Measurements from ENCODE around the gene ACVRL1. TPM values are rescaled to one million over a fixed set of nuclear protein-coding genes. Genes with fewer than 3 reads are reported as not detected.
"Not testable (repeated sequence)": the region's sequence is repeated elsewhere in the genome, so short reads cannot be mapped to it uniquely, and the experiment has no call there.

Gene ACVRL1
- total RNA-seq, 2 experiments from 2014 or later: not detected

DNA sequence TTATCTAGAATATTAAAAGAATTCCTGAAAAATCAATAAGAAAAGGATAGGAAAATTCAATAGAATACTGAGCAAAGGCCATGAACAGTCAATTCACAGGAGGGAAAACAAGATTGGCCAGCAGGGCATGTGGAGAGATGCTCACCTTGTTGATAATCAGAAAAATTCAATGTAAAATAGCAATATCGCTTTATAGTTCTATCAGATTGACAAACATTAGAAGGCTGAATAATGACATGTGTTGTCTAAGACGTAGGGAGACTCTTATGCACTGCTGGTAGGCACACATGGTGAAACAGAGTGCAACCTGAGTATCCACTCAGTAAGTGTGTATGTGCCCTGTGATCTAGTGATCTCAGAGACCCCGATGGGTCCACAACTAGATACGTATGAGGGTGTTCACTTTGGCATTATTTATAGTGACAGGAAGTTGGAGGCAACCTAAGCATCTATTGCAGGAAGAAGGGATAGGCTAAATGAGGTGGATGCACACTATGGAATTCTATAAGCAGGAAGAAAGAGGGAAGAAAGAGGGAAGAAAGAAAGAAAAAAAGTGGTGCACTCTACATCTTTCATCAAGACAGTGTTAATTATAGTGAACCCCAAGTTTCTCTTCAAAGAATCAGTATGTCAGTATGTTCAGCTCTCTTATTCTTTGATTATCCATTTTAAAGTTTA, 23.2 kb upstream of the ACVRL1 start:
- POLR2A ChIA-PET: no interaction called here

DNA sequence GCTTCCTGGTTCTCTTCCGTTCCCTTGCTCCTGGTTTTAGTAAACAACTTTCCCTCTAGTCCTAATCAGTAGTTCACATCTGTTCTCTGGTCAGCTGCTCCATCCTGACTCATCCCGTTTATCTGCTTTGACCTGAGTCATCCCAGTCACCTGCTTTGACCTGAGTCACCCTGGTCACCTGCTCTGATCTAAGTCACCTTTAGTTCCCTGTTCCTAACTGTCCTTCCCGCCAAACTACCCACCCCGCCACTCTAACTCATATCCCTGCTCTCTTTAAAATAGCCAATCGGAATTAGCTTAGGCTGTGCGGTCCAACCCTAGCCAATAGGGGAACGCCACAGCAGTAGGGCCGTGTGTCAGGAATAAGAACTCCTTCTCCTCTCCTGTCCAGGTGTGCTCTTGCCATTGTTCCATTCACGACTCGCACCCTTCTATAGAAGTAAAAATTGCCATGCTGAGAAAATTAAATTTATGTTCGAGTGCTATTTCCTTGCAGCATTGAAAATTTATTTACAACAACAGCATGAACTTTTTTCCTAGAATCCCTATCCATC, 22.6 kb upstream of the ACVRL1 start:
- H3K9me3 Mint-ChIP-seq: peaks cover 7% of the 10 kb centered on the region
- peaks cover 2% of the 10 kb centered on the region for H3K27me3 Mint-ChIP-seq
- H3K27ac Mint-ChIP-seq: no peak overlapping the region
- DNase-seq: no peak
- peaks cover 8% of the 10 kb centered on the region for H3K36me3 Mint-ChIP-seq (ENCODE audit: low read depth)
- H3K4me3 Mint-ChIP-seq: no peak overlapping the region
- H3K4me1 Mint-ChIP-seq: peaks cover 24% of the 10 kb centered on the region
- CTCF ChIA-PET: interaction anchor here (1.3 kb wide), 1 partner anchor 91 kb away, joined by 3 read pairs; no protein-coding TSS in a partner anchor
- POLR2A ChIA-PET: no interaction called here

More for the DNA sequence above, 23.2 kb upstream of the ACVRL1 start:
- Mint-ChIP-seq H3K27ac (no peak overlapping the region), H3K27me3 (peaks cover 2% of the 10 kb centered on the region), H3K4me1 (peaks cover 24% of the 10 kb centered on the region), H3K36me3 (ENCODE audit: low read depth) (peaks cover 8% of the 10 kb centered on the region), H3K4me3 (no peak overlapping the region), H3K9me3 (peaks cover 7% of the 10 kb centered on the region)
- CTCF ChIA-PET: no interaction called here
- DNase-seq: no peak

DNA sequence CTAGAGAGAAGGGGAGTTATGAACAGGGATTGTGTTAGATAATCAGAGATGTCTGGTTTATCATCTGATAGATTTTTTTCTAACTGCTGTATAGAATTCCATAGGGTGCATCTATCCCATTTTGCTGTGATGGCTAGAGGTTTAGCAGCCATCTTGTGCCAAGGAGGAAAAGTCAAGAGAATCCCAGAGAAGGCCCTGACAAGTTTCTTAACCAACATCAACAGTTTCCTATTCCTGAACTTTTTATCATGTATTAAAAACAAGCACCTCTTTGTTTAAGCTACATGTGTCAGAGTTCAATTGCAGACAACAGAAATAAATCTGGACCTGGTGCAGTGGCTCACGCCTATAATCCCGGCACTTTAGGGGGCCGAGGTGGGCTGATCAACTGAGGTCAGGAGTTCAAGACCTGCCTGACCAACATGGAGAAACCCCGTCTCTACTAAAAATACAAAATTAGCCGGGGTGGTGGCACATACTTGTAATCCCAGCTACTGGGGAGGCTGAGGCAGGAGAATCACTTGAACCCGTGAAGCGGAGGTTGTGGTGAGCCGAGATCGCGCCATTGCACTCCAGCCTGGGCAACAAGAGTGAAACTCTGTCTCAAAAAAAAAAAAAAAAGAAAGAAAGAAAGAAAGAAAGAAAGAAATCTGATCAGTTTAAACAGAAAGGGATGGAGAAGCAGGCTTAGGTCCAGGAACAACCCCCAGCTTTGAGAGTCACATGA, 21.8 kb upstream of the ACVRL1 start:
- H3K27ac Mint-ChIP-seq: peak overlapping the region; percentile 78
- ChIA-PET POLR2A (interaction anchor here (1.0 to 1.3 kb wide), 6 partner anchors 11 to 1121 kb away, joined by 3 to 5 read pairs (median 4); partner anchors contain the start of genes EIF4B and NR4A1), CTCF (interaction anchor here (0.7 to 2.3 kb wide), 15 partner anchors 10 to 147 kb away, joined by 3 to 17 read pairs (median 4); no protein-coding TSS in a partner anchor)
- H3K27me3 Mint-ChIP-seq; H3K36me3 Mint-ChIP-seq (ENCODE audit: low read depth); H3K4me3 Mint-ChIP-seq; H3K9me3 Mint-ChIP-seq; DNase-seq: not testable (repeated sequence)
- H3K4me1 Mint-ChIP-seq: peaks cover 24% of the 10 kb centered on the region

GRCh38 chr12:51886021-51886710, 21.1 kb upstream of the ACVRL1 start:
- H3K9me3 Mint-ChIP-seq: peaks cover 7% of the 10 kb centered on the region
- CTCF ChIA-PET: interaction anchor here (0.7 to 2.3 kb wide), 17 partner anchors 11 to 146 kb away, joined by 3 to 17 read pairs (median 4); no protein-coding TSS in a partner anchor
- peak overlapping the region; percentile 78 for H3K27ac Mint-ChIP-seq
- no peak overlapping the region for H3K4me3 Mint-ChIP-seq
- peaks cover 24% of the 10 kb centered on the region for H3K4me1 Mint-ChIP-seq
- peaks cover 2% of the 10 kb centered on the region for H3K27me3 Mint-ChIP-seq
- H3K36me3 Mint-ChIP-seq (ENCODE audit: low read depth): peaks cover 8% of the 10 kb centered on the region
- POLR2A ChIA-PET: interaction anchor here (1.0 to 1.3 kb wide), 6 partner anchors 11 to 1120 kb away, joined by 3 to 5 read pairs (median 4); partner anchors contain the start of genes EIF4B and NR4A1
- peak; percentile 70 for DNase-seq

DNA sequence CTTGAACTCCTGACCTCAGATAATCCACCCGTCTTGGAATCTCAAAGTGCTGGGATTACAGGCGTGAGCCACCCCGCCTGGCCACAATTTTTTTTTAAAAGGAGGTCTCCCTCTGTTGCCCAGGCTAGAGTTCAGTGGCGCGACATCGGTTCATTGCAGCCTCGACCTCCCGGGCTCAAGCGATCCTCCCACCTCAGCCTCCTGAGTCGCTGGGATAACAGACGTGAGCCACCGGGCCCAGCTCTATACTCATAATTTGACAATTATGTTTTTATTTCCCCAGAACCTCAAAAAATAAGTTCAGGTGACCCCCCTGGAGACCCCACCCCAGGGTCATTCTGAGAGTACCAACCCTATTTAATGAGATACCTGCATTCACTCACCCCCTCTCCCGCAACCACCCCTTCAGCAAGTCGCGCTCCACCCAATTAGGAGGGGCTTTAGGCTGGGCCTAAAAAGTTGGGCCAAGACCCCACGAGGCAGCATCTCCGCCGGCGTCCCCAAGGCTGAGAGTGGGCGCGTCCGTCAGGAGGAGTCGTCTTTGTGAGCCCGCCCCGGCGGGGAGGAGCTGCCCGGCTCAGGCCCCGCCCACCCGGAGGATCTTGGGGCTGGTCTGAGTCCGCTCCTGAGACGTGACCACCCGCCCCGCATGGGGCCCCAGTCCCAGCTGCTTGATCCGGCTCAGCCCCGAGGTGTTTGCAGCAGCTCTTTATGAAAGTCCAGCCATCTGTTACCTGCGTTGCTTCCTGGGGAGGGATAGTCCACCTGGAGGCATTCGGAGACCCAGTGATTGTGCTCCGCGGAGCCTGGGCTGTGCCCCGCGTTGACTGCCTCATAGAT, 19.6 kb upstream of the ACVRL1 start, which contains the start of gene ANKRD33:
ANKRD33 (plus strand) TSS at position 628 of the 840 bp plus-strand sequence; CDS start at position 712, 84 bp downstream.
- no peak within 1 kb of the TSS for H3K27ac Mint-ChIP-seq
- no peak within 1 kb of the TSS for H3K4me3 Mint-ChIP-seq
- peaks cover 8% of the 10 kb centered on the region for H3K36me3 Mint-ChIP-seq (ENCODE audit: low read depth)
- peaks cover 7% of the 10 kb centered on the region for H3K9me3 Mint-ChIP-seq
- peaks cover 24% of the 10 kb centered on the region for H3K4me1 Mint-ChIP-seq
- no peak for DNase-seq
- POLR2A ChIA-PET: no interaction called here
- CTCF ChIA-PET: interaction anchor here (1.6 to 2.3 kb wide), 6 partner anchors 12 to 138 kb away, joined by 3 to 17 read pairs (median 6); no protein-coding TSS in a partner anchor
- H3K27me3 Mint-ChIP-seq: peaks cover under 1% of the 10 kb centered on the region

DNA sequence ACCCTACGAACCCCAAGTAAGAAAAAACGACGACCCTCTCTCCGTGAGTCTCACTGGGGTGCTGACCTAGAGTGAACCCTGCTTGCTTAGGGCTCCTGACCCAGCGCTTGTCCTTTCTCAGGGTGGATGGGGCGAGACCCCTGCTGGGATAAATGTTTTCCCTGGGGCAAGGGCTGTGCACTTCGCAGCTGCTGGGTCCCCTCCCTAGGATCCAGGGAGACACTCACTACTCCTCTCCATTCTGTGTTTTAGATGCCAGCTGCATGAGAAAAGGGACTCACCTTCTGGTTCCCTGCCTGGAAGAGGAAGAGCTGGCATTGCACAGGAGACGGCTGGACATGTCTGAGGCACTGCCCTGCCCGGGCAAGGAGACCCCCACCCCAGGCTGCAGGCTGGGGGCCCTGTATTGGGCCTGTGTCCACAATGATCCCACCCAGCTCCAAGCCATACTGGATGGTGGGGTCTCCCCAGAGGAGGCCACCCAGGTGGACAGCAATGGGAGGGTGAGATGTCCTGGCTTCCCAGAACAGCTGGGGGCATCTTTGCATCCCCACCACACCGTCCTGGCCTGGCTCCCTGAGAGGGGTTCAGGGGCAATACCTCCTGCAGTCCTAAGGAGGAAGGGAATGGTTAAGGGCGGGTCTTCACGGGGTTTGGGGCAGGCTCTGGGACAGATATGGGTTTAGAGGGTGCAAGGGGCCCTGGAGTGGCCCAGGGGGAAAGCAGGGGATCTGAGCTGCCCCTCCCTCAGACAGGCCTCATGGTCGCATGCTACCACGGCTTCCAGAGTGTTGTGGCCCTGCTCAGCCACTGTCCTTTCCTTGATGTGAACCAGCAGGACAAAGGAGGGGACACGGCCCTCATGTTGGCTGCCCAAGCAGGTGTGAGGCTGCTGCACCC, 18.7 kb upstream of the ACVRL1 start:
- Mint-ChIP-seq H3K4me1 (peaks cover 24% of the 10 kb centered on the region), H3K4me3 (no peak overlapping the region), H3K27ac (no peak overlapping the region), H3K27me3 (peaks cover 4% of the 10 kb centered on the region), H3K9me3 (peaks cover 7% of the 10 kb centered on the region), H3K36me3 (ENCODE audit: low read depth) (peaks cover 8% of the 10 kb centered on the region)
- ChIA-PET POLR2A (no interaction called here), CTCF (interaction anchor here (1.6 kb wide), 1 partner anchor 86 kb away, joined by 3 read pairs; no protein-coding TSS in a partner anchor)
- DNase-seq: no peak

DNA sequence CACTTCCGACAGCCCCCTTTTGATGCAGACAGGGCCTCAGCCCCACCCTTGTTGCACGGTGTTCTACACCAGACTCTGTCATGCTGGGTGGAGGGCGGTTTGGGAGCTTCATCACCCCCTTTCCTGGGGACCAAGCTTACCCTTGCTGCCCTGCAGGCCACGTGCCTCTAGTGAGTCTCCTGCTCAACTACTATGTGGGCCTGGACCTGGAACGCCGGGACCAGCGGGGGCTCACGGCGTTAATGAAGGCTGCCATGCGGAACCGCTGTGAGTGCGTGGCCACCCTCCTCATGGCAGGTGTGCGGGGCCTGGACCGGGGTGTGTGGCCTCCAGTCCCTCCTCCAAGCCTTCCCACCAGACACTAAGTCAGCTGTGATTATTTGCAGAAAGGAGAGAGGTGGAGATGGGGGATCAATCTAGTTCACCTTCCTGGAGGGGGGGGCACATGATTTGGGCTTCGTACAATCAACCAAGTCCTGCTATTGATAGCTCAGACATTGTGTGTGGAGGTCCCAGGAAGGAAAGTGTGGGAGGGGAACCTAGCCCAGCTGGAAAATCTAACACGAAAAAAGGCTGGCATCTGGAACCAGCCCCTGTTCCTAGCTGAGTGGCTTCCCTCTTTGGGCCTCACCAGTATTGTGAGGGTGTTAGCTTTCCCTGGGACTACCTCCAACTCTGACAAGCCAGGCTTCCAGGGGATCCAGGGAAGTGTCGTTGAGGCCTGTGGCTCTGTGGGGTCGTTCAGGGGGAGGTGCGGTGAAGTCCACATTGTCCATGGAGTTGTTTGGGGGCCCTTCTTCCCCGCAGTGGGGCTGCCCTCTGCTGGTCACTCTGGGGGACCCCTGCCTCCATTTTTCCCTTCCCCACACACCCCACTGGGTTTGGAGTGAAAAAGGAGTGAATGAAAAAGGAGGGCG, 17.8 kb upstream of the ACVRL1 start:
- Mint-ChIP-seq H3K4me3 (no peak overlapping the region), H3K36me3 (ENCODE audit: low read depth) (peaks cover 8% of the 10 kb centered on the region), H3K9me3 (peaks cover 7% of the 10 kb centered on the region), H3K27me3 (peaks cover 4% of the 10 kb centered on the region), H3K4me1 (peaks cover 22% of the 10 kb centered on the region), H3K27ac (no peak overlapping the region)
- POLR2A ChIA-PET: no interaction called here
- no peak for DNase-seq
- CTCF ChIA-PET: interaction anchor here (0.6 to 0.9 kb wide), 2 partner anchors 23 to 169 kb away, joined by 3 read pairs; no protein-coding TSS in a partner anchor

GRCh38 chr12:51890133-51890464, 17.2 kb upstream of the ACVRL1 start:
- Mint-ChIP-seq H3K27ac (no peak overlapping the region), H3K27me3 (peaks cover 4% of the 10 kb centered on the region)

DNA sequence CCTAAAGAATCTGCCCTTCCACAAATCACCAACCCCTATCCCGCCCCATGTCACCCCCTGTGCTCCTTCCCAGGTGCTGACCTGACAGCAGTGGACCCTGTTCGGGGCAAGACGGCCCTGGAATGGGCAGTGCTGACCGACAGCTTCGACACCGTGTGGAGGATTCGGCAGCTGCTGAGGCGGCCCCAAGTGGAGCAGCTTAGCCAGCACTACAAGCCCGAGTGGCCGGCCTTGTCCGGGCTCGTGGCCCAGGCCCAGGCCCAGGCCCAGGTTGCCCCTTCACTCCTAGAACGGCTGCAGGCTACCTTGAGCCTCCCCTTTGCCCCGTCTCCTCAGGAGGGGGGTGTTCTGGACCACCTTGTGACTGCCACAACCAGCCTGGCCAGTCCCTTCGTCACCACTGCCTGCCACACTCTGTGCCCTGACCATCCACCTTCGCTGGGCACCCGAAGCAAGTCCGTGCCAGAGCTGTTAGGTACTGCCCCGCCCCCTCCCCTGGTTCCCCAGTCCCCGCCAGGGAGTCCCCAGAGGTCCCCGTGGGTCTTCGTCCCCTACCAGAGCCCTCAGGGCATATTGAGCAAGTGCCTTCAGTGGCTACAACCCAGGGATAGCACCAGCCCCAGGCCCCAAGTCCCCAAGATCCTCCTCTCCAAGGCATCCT, 16.7 kb upstream of the ACVRL1 start:
- H3K4me3 Mint-ChIP-seq: no peak overlapping the region
- H3K27ac Mint-ChIP-seq: no peak overlapping the region
- H3K27me3 Mint-ChIP-seq: peaks cover 4% of the 10 kb centered on the region
- no peaks in the 10 kb centered on the region for H3K36me3 Mint-ChIP-seq (ENCODE audit: low read depth)
- no peaks in the 10 kb centered on the region for H3K9me3 Mint-ChIP-seq
- peaks cover 12% of the 10 kb centered on the region for H3K4me1 Mint-ChIP-seq
- no peak for DNase-seq
- CTCF ChIA-PET: no interaction called here
- POLR2A ChIA-PET: no interaction called here

More at GRCh38 chr12:51890133-51890464, 17.2 kb upstream of the ACVRL1 start:
- Mint-ChIP-seq H3K9me3 (peaks cover 2% of the 10 kb centered on the region), H3K4me3 (no peak overlapping the region), H3K4me1 (peaks cover 16% of the 10 kb centered on the region), H3K36me3 (ENCODE audit: low read depth) (peaks cover 2% of the 10 kb centered on the region)
- POLR2A ChIA-PET: no interaction called here
- CTCF ChIA-PET: no interaction called here
- DNase-seq: no peak

DNA sequence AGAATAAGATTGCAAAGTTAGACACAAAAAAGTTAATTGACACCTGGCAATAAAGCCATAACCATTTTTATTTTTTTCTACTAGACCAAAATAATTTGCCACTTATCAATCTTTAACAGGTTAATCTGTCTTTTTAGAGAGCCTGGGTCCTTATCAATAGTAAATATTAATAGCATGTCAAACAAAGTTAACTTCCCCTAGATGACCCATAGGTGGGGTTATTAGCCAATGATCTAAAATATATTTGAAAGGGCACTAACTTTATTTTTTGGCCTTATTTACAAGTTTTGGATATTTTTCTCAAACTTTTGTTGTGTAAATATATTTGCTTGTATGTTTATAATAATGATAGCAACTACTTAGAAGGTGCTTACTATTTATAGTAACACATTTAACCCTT, 15.5 kb upstream of the ACVRL1 start:
- POLR2A ChIA-PET: no interaction called here
- H3K4me1 Mint-ChIP-seq: peaks cover 2% of the 10 kb centered on the region

More for the DNA sequence above, 15.5 kb upstream of the ACVRL1 start:
- no peaks in the 10 kb centered on the region for H3K9me3 Mint-ChIP-seq
- CTCF ChIA-PET: interaction anchor here (1.0 kb wide), 2 partner anchors 29 to 131 kb away, joined by 3 to 4 read pairs; no protein-coding TSS in a partner anchor
- no peak overlapping the region for H3K4me3 Mint-ChIP-seq
- no peaks in the 10 kb centered on the region for H3K36me3 Mint-ChIP-seq (ENCODE audit: low read depth)
- H3K27me3 Mint-ChIP-seq: peaks cover 4% of the 10 kb centered on the region
- no peak overlapping the region for H3K27ac Mint-ChIP-seq
- DNase-seq: no peak
